Liver (tissue), 9 donors: Measurements from ENCODE around the gene RECQL5. TPM values are rescaled to one million over a fixed set of nuclear protein-coding genes. Genes with fewer than 3 reads are reported as not detected.

Experiments used
- DNase-seq: peaks from one replicate; pipeline ENCODE4 v3.0.0-alpha.2; 2017; ENCODE audit warnings: low spot score
- H3K27ac ChIP-seq, 2 donors: one replicate each; pipeline ENCODE4 v1.7.0; 2013; ENCODE audit warnings: inconsistent platforms in 2 of 2, low read length in 2 of 2, control low read depth in 1 of 2, low read depth in 1 of 2, mild to moderate bottlenecking in 1 of 2
- H3K27me3 ChIP-seq, 4 donors: one replicate each; pipeline versions ENCODE4 v1.6.1 to v1.7.0; 2013; ENCODE audit warnings: low read length in 3 of 4, inconsistent platforms in 1 of 4, mild to moderate bottlenecking in 1 of 4, moderate library complexity in 1 of 4; ENCODE audit not compliant: control insufficient read depth in 4 of 4, insufficient read depth in 4 of 4
- H3K36me3 ChIP-seq, 4 donors: one replicate each; pipeline versions ENCODE4 v1.6.1 to v1.7.0; 2013; ENCODE audit warnings: low read length in 3 of 4, mild to moderate bottlenecking in 3 of 4, low read depth in 1 of 4, moderate library complexity in 1 of 4; ENCODE audit not compliant: control insufficient read depth in 4 of 4, insufficient read depth in 3 of 4
- H3K4me1 ChIP-seq, 4 donors: one replicate each; pipeline versions ENCODE4 v1.6.1 to v1.7.0; 2013; ENCODE audit warnings: low read length in 3 of 4, mild to moderate bottlenecking in 3 of 4, moderate library complexity in 1 of 4; ENCODE audit not compliant: control insufficient read depth in 4 of 4, insufficient read depth in 4 of 4
- H3K4me3 ChIP-seq, 3 donors: one replicate each; pipeline versions ENCODE4 v1.6.1 to v1.7.0; 2013; ENCODE audit warnings: low read length in 3 of 3, control low read depth in 1 of 3, low read depth in 1 of 3, mild to moderate bottlenecking in 1 of 3
- H3K9ac ChIP-seq, 2 donors: one replicate each; pipeline ENCODE4 v1.7.0; 2013; ENCODE audit warnings: low read length in 2 of 2, mild to moderate bottlenecking in 2 of 2, moderate library complexity in 2 of 2, control low read depth in 1 of 2, low read depth in 1 of 2
- H3K9me3 ChIP-seq, 4 donors: one replicate each; pipeline versions ENCODE4 v1.6.1 to v1.7.0; 2013; ENCODE audit warnings: low read length in 3 of 4; ENCODE audit not compliant: control insufficient read depth in 4 of 4
- ATF3 ChIP-seq: IDR thresholded peaks from 2 replicates; pipeline ENCODE4 v1.6.1; 2016; ENCODE audit warnings: antibody characterized with exemption
- CTCF ChIP-seq: fragments of 150-350 bp; IDR thresholded peaks from 2 replicates; pipeline ENCODE4 v1.5.1; 2017; ENCODE audit warnings: improper control_type of control experiment, low read depth, low read length; ENCODE audit not compliant: missing input control
- EGR1 ChIP-seq, 2 donors: IDR thresholded peaks; 2 replicates each; pipeline ENCODE4 v1.6.1; 2016 to 2018; ENCODE audit warnings: antibody characterized with exemption in 2 of 2, low read depth in 2 of 2
- FOXA1 ChIP-seq: IDR thresholded peaks from 2 replicates; pipeline ENCODE4 v1.6.1; 2016; ENCODE audit warnings: antibody characterized with exemption
- GABPA ChIP-seq, 2 donors: IDR thresholded peaks in 1 of 2; conservative IDR thresholded peaks in 1 of 2; 2 replicates each; pipeline ENCODE4 v1.6.1; 2016; ENCODE audit warnings: antibody characterized with exemption in 2 of 2, mild to moderate bottlenecking in 1 of 2, moderate library complexity in 1 of 2
- HNF4G ChIP-seq: IDR thresholded peaks from 2 replicates; pipeline ENCODE4 v1.6.1; 2016; ENCODE audit warnings: antibody characterized with exemption
- JUND ChIP-seq, 2 donors: IDR thresholded peaks; 2 replicates each; pipeline ENCODE4 v1.6.1; 2016; ENCODE audit warnings: antibody characterized with exemption in 2 of 2
- MAX ChIP-seq: IDR thresholded peaks from 2 replicates; pipeline ENCODE4 v1.6.1; 2016; ENCODE audit warnings: antibody characterized with exemption
- NR2F2 ChIP-seq: IDR thresholded peaks from 2 replicates; pipeline ENCODE4 v1.6.1; 2016; ENCODE audit warnings: antibody characterized with exemption
- REST ChIP-seq: IDR thresholded peaks from 2 replicates; pipeline ENCODE4 v1.6.1; 2016; ENCODE audit warnings: antibody characterized with exemption, mild to moderate bottlenecking
- RXRA ChIP-seq, 2 donors: IDR thresholded peaks; 2 replicates each; pipeline ENCODE4 v1.6.1; 2017 to 2018; ENCODE audit warnings: antibody characterized with exemption in 2 of 2, mild to moderate bottlenecking in 1 of 2
- TAF1 ChIP-seq: conservative IDR thresholded peaks from 2 replicates; pipeline ENCODE4 v1.6.1; 2016; ENCODE audit warnings: antibody characterized with exemption, mild to moderate bottlenecking
- YY1 ChIP-seq: IDR thresholded peaks from 2 replicates; pipeline ENCODE4 v1.6.1; 2016; ENCODE audit warnings: antibody characterized with exemption, mild to moderate bottlenecking
- ZBTB33 ChIP-seq: IDR thresholded peaks from 2 replicates; pipeline ENCODE4 v1.6.1; 2016; ENCODE audit warnings: antibody characterized with exemption
- WGBS: extraction: QIAGEN DNeasy Blood & Tissue Kit; methylation state at CpG from one replicate; pipeline ENCODE4 v1.1.7; 2013; 5-methylcytosine and 5-hydroxymethylcytosine counted together
- polyA plus RNA-seq, 2 donors: library from polyadenylated mRNA; stranded (reverse) in 1 of 2; unstranded in 1 of 2; fragments of 200-250 nt in 1 of 2; fragments of >200 nt in 1 of 2; fragmentation: Nextera tagmentation in 1 of 2; extraction: Ambion mirVana in 1 of 2; gene quantifications; one replicate each; pipeline versions ENCODE4 v1.2.1 to v1.2.3, GENCODE V29; 2013 to 2015
- total RNA-seq, 2 donors: library from RNA; depleted of rRNA; stranded (reverse); fragments of >200 nt; gene quantifications; one replicate each; pipeline ENCODE4 v1.2.3, GENCODE V29; 2014
- donor health status: healthy.
- donor health status: healthy.
- donor health status: healthy.
- donor health status: healthy.
- donor health status: healthy.

RECQL5 gene
- total and polyA plus RNA-seq, 4 donors, result 8.3 to 15.1 (median 11.5) TPM

GRCh38 chr17:75694536-75694935 is 27.6 kb upstream of the RECQL5 start:
- WGBS, result 79% methylated on average over 14 of the region's 14 CpGs
- no peak for DNase-seq
- TF ChIP-seq EGR1 (IDR thresholded peaks at IDR 0.05; ENCODE audit: low read depth in 2 of 2) (no peak), JUND (IDR thresholded peaks at IDR 0.05) (no peak), TAF1 (no peak), FOXA1 (no peak), RXRA (IDR thresholded peaks at IDR 0.05) (no peak), MAX (no peak), GABPA (IDR thresholded peaks at IDR 0.05 in 1 of 2, conservative IDR thresholded peaks at IDR 0.05 in 1 of 2) (no peak), ZBTB33 (no peak), HNF4G (no peak), CTCF (no peak), YY1 (no peak), ATF3 (no peak)
- no peaks in the 10 kb centered on the region for H3K27me3 ChIP-seq
- no peaks in the 10 kb centered on the region for H3K9me3 ChIP-seq
- H3K4me1 ChIP-seq, result peaks cover 0 to 7% (median 2%) of the 10 kb centered on the region in 4 donors
- peaks cover 2 to 40% (median 11%) of the 10 kb centered on the region in 4 donors for H3K36me3 ChIP-seq
- H3K9ac ChIP-seq, result no peak overlapping the region
- H3K4me3 ChIP-seq, result no peak overlapping the region
- H3K27ac ChIP-seq, result no peak overlapping the region

- Histone ChIP-seq H3K36me3 (peaks cover 2 to 40% (median 11%) of the 10 kb centered on the region in 4 donors), H3K27ac (no peak overlapping the region), H3K27me3 (no peaks in the 10 kb centered on the region), H3K9me3 (no peaks in the 10 kb centered on the region), H3K4me1 (peaks cover 0 to 7% (median 2%) of the 10 kb centered on the region in 4 donors), H3K9ac (no peak overlapping the region), H3K4me3 (no peak overlapping the region)
- 82% methylated on average over 19 of the region's 19 CpGs for WGBS
- DNase-seq, result no peak
- no peak for TF ChIP-seq NR2F2
- no peak for TF ChIP-seq MAX
- TF ChIP-seq CTCF, result no peak
- TF ChIP-seq EGR1 (IDR thresholded peaks at IDR 0.05; ENCODE audit: low read depth in 2 of 2), result no peak
- TF ChIP-seq ATF3, result no peak
- TF ChIP-seq REST, result no peak
- TF ChIP-seq RXRA (IDR thresholded peaks at IDR 0.05), result no peak
Measured at GRCh38 chr17:75693500-75694481, 26.8 kb upstream of the RECQL5 start.
